ENCODE data around the gene FHL2.

Gene FHL2

DNA sequence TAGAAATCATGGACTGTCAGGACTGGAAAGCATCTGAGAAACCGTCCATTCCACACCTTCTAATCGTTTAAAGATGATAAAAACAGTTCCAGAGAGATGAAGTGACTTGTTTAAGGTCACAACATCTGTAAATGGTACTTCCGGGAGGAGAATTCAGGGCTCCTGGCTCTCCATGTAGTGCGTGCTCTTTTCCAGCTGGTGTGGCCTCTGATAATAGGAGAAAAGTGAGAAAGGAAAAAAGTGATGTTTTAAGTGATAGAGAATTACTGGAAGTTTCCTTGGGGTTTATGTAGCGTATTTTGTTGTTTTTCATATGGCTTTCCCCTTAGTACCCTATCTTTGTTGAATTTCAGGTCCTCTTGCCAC lies 60.8 kb downstream of the FHL2 start:
- peaks cover 54% of the 10 kb centered on the region for H3K36me3 ChIP-seq (ENCODE audit: control insufficient read depth, low read length)
- H3K4me2 ChIP-seq (ENCODE audit: low read length) = peak overlapping the region; percentile 89
- H3K27me3 ChIP-seq (ENCODE audit: control insufficient read depth, low read length) = no peaks in the 10 kb centered on the region
- peak overlapping the region; percentile 98 for H3K4me3 ChIP-seq (ENCODE audit: low read length)
- no peaks in the 10 kb centered on the region for H3F3A ChIP-seq (ENCODE audit: control insufficient read depth, insufficient read depth)
- H4K20me1 ChIP-seq (ENCODE audit: control insufficient read depth, insufficient read depth, low read depth, low read length) = no peaks in the 10 kb centered on the region; the same call in 1 of the 2 replicates
- peak overlapping the region; percentile 14; the same call in 1 of the 2 replicates for H3K27ac ChIP-seq (ENCODE audit: low read depth, low read length)
- TF ChIP-seq, protein P1, sequence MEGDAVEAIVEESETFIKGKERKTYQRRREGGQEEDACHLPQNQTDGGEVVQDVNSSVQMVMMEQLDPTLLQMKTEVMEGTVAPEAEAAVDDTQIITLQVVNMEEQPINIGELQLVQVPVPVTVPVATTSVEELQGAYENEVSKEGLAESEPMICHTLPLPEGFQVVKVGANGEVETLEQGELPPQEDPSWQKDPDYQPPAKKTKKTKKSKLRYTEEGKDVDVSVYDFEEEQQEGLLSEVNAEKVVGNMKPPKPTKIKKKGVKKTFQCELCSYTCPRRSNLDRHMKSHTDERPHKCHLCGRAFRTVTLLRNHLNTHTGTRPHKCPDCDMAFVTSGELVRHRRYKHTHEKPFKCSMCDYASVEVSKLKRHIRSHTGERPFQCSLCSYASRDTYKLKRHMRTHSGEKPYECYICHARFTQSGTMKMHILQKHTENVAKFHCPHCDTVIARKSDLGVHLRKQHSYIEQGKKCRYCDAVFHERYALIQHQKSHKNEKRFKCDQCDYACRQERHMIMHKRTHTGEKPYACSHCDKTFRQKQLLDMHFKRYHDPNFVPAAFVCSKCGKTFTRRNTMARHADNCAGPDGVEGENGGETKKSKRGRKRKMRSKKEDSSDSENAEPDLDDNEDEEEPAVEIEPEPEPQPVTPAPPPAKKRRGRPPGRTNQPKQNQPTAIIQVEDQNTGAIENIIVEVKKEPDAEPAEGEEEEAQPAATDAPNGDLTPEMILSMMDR (IDR thresholded peaks at IDR 0.05; ENCODE audit: low read depth, low read length, poor library complexity, severe bottlenecking) = no peak
- no peak for TF ChIP-seq EZH2phosphoT487 (IDR thresholded peaks at IDR 0.05; ENCODE audit: borderline replicate concordance, low read length)
- peaks cover 18% of the 10 kb centered on the region for H3K4me1 ChIP-seq (ENCODE audit: control insufficient read depth, low read length)
- H3K9me3 ChIP-seq (ENCODE audit: control insufficient read depth, insufficient read depth, low read length) = no peaks in the 10 kb centered on the region
- H3K9me2 ChIP-seq (replicated peaks; ENCODE audit: control insufficient read depth, low read length) = no peaks in the 10 kb centered on the region
- peaks cover 66% of the 10 kb centered on the region for H3K79me2 ChIP-seq (ENCODE audit: control insufficient read depth, low read length)

DNA sequence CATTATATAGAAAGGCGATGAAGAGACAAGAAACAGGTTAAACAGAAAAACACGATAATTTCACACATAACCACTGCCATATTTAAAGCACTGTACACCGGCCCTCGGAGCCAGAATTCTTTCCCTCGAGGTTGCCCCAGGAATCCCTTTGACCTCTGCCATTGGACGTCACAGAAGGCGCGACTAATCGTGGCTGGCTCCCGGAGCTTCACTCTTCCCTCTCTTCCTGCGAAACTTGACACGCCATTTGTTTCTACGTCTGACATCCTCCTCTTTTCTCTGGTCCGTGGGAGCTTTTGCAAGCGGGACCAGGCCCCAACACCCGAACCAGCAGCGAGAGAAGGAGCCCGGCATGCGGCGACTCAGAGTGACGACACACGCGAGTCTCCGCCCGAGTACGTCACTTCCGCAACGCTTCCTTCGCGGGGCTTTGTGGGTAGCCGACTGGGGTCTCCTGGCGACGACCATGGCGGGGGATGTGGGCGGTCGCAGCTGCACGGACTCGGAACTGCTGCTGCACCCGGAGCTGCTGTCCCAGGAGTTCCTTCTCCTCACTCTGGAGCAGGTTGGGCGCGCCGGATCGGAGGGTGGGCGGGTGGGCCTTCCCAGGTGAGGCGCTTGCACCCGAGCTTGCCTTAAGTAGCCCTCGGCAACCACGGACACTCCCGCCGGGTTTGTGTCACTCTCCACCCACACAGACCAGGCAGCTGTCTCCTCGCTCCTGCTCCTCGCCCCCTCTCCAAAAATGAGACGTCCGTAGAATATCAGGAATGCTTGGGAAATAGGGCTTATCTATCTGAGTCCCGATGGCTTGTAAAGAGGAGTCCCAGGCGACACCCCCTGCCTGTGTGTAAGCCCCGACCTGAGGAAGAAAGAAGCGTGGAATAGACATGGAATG lies 61.5 kb downstream of the FHL2 start, which contains the start of gene C2orf49:
C2orf49 (plus strand) TSS at position 419 of the 898 bp plus-strand sequence; CDS start at position 467, 48 bp downstream.
- Histone ChIP-seq H3K36me3 (ENCODE audit: control insufficient read depth, low read length) (peaks cover 48% of the 10 kb centered on the region), H3K27ac (ENCODE audit: low read depth, low read length) (peak within 1 kb of the TSS; percentile 59), H3K79me2 (ENCODE audit: control insufficient read depth, low read length) (peaks cover 66% of the 10 kb centered on the region), H3F3A (ENCODE audit: control insufficient read depth, insufficient read depth) (no peaks in the 10 kb centered on the region), H3K9me2 (replicated peaks; ENCODE audit: control insufficient read depth, low read length) (no peaks in the 10 kb centered on the region), H3K9me3 (ENCODE audit: control insufficient read depth, insufficient read depth, low read length) (no peaks in the 10 kb centered on the region), H3K27me3 (ENCODE audit: control insufficient read depth, low read length) (no peaks in the 10 kb centered on the region), H4K20me1 (ENCODE audit: control insufficient read depth, insufficient read depth, low read depth, low read length) (no peaks in the 10 kb centered on the region; the same call in 1 of the 2 replicates), H3K4me1 (ENCODE audit: control insufficient read depth, low read length) (peaks cover 18% of the 10 kb centered on the region), H3K4me3 (ENCODE audit: low read length) (peak within 1 kb of the TSS; percentile 98), H3K4me2 (ENCODE audit: low read length) (peak within 1 kb of the TSS; percentile 89)
- TF ChIP-seq, protein P1 (IDR thresholded peaks at IDR 0.05; ENCODE audit: low read depth, low read length, poor library complexity, severe bottlenecking) = no peak
- no peak for TF ChIP-seq EZH2phosphoT487 (IDR thresholded peaks at IDR 0.05; ENCODE audit: borderline replicate concordance, low read length)

DNA sequence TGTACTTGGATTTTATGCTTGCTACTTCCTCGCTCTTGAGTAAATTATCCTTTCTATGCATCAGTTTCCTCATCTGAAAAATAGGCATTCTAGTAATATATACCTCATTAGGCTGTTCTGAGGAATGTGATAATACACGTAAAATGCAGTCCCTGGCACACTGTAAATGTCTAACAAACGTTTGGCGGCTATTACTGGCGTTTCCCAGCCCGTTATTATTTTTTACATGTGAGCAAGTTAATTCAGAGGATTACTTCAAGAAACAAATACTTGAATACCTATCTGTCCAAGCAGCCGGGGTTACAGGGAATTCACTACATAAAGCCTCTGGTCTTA lies 62.1 kb downstream of the FHL2 start:
- peak overlapping the region; percentile 98 for H3K4me3 ChIP-seq (ENCODE audit: low read length)

More for the DNA sequence above, 62.1 kb downstream of the FHL2 start:
- Histone ChIP-seq H3K9me2 (replicated peaks; ENCODE audit: control insufficient read depth, low read length) (no peaks in the 10 kb centered on the region), H3K27me3 (ENCODE audit: control insufficient read depth, low read length) (no peaks in the 10 kb centered on the region), H3F3A (ENCODE audit: control insufficient read depth, insufficient read depth) (peaks cover 1% of the 10 kb centered on the region), H3K79me2 (ENCODE audit: control insufficient read depth, low read length) (peaks cover 66% of the 10 kb centered on the region), H3K27ac (ENCODE audit: low read depth, low read length) (peak overlapping the region; percentile 59), H4K20me1 (ENCODE audit: control insufficient read depth, insufficient read depth, low read depth, low read length) (no peaks in the 10 kb centered on the region; the same call in 1 of the 2 replicates), H3K4me1 (ENCODE audit: control insufficient read depth, low read length) (peaks cover 18% of the 10 kb centered on the region), H3K9me3 (ENCODE audit: control insufficient read depth, insufficient read depth, low read length) (no peaks in the 10 kb centered on the region), H3K4me2 (ENCODE audit: low read length) (peak overlapping the region; percentile 78), H3K36me3 (ENCODE audit: control insufficient read depth, low read length) (peaks cover 42% of the 10 kb centered on the region)
- TF ChIP-seq, protein P1 (IDR thresholded peaks at IDR 0.05; ENCODE audit: low read depth, low read length, poor library complexity, severe bottlenecking) = no peak
- no peak for TF ChIP-seq EZH2phosphoT487 (IDR thresholded peaks at IDR 0.05; ENCODE audit: borderline replicate concordance, low read length)

All from DOHH2 (cell line).